Measurements from ENCODE around the gene FNIP2.

DNA sequence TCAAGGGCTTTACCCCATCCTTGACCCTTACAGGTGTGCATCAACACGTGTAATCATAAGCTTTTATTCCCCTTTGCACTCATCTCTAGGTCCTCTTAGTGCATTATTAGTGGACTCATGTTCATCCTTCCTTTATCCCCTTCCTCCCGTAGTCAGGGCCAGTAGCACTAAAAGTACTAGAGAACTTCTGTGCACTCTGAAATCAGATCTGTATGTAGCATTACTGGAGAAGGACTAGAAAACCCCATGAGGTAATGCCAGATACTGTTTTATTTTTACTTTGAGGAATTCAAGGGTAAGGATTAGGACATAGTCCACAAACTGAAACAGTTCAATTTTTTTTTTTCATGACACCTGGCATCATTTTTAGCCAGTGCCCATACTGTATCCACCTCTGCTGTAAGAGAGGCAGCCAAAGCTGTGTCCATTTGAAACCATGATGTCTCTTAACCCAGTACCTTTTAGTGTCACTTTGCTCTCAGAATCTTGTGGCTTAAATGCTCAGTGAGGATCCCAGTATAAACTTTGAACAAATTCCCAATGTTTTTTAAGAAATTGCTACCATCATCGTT, 134.7 kb downstream of the FNIP2 start:
- no peak for TF ChIP-seq CTCF (conservative IDR thresholded peaks at IDR 0.05 in 1 of 2, IDR thresholded peaks at IDR 0.05 in 1 of 2; ENCODE audit: extremely low read depth in 1 of 2, insufficient read depth in 1 of 2, low read depth in 1 of 2, low read length in 2 of 2)
- no peak for TF ChIP-seq EZH2 (IDR thresholded peaks at IDR 0.05; ENCODE audit: borderline replicate concordance, low read length)

Data from mammary epithelial cell (primary cell).